HepG2 (cell line): ENCODE results near the gene JKAMP.

ENCODE experiments used
- AFF4 ChIP-seq: sonication (generic); formaldehyde crosslinking; IDR thresholded peaks from 2 replicates; pipeline ENCODE4 v1.4.0; 2020; ENCODE audit warnings: missing genetic modification reagents
- ARNT ChIP-seq: fragments of 450-650 bp; IDR thresholded peaks from 2 replicates; pipeline ENCODE4 v1.6.1; 2017
- E2F1 ChIP-seq: sonication (generic); formaldehyde crosslinking; IDR thresholded peaks from 2 replicates; pipeline ENCODE4 v1.5.0; 2020; ENCODE audit warnings: missing genetic modification reagents
- ETV5 ChIP-seq: IDR thresholded peaks from 2 replicates; pipeline ENCODE4 v1.6.1; 2018; ENCODE audit warnings: missing biosample characterization, missing genetic modification reagents, inconsistent platforms, borderline replicate concordance
- NR1H2 ChIP-seq: sonication (generic); formaldehyde crosslinking; IDR thresholded peaks from 2 replicates; pipeline ENCODE4 v1.8.1; 2022; ENCODE audit warnings: low read depth, missing genetic modification reagents, borderline replicate concordance
- POLR2A ChIP-seq, 2 experiments: IDR thresholded peaks; 2 replicates each; pipeline ENCODE4 v1.6.1; 2011; ENCODE audit warnings: low read depth in 2 of 2, low read length in 2 of 2, mild to moderate bottlenecking in 1 of 2, moderate library complexity in 1 of 2; ENCODE audit not compliant: insufficient read depth in 1 of 2
- POLR2G ChIP-seq: fragments of 200-400 bp; formaldehyde crosslinking; IDR thresholded peaks from 2 replicates; pipeline ENCODE4 v1.6.1; 2018; ENCODE audit warnings: mild to moderate bottlenecking, low read depth, low read length, moderate library complexity
- TF ChIP-seq, protein P1 (sequence below): IDR thresholded peaks from 2 replicates; pipeline ENCODE4 v1.6.1; 2016; ENCODE audit warnings: low read depth, borderline replicate concordance
- TF ChIP-seq, protein P2 (sequence below): sonication (generic); formaldehyde crosslinking; IDR thresholded peaks from 2 replicates; pipeline ENCODE4 v1.4.0; 2020; ENCODE audit warnings: missing genetic modification reagents, borderline replicate concordance
- TF ChIP-seq, protein P3 (sequence below): sonication (generic); formaldehyde crosslinking; IDR thresholded peaks from 2 replicates; pipeline ENCODE4 v1.5.0; 2020; ENCODE audit warnings: mild to moderate bottlenecking, missing genetic modification reagents, moderate library complexity
- TF ChIP-seq, protein P4 (sequence below): sonication (generic); IDR thresholded peaks from 2 replicates; pipeline ENCODE4 v1.6.1; 2016; ENCODE audit warnings: low read depth, borderline replicate concordance
- TF ChIP-seq, protein P5 (sequence below): IDR thresholded peaks from 2 replicates; pipeline ENCODE4 v1.6.1; 2016; ENCODE audit warnings: missing compliant biosample characterization, missing genetic modification reagents, borderline replicate concordance
- TF ChIP-seq, protein P6 (sequence below): sonication (generic); formaldehyde crosslinking; IDR thresholded peaks from 2 replicates; pipeline ENCODE4 v1.4.0; 2020; ENCODE audit warnings: missing genetic modification reagents

- TF ChIP-seq, protein P1, sequence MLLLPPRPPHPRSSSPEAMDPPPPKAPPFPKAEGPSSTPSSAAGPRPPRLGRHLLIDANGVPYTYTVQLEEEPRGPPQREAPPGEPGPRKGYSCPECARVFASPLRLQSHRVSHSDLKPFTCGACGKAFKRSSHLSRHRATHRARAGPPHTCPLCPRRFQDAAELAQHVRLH (CRISPR knock-in tag) = no peak
- TF ChIP-seq ARNT (no peak), NR1H2 (CRISPR knock-in tag) (no peak), ETV5 (CRISPR knock-in tag) (no peak), POLR2A (IDR thresholded peaks at IDR 0.05; ENCODE audit: insufficient read depth in 1 of 2, low read depth in 2 of 2, low read length in 2 of 2) (no peak), E2F1 (CRISPR knock-in tag) (no peak), AFF4 (CRISPR knock-in tag) (no peak), POLR2G (no peak)
- TF ChIP-seq, protein P2, sequence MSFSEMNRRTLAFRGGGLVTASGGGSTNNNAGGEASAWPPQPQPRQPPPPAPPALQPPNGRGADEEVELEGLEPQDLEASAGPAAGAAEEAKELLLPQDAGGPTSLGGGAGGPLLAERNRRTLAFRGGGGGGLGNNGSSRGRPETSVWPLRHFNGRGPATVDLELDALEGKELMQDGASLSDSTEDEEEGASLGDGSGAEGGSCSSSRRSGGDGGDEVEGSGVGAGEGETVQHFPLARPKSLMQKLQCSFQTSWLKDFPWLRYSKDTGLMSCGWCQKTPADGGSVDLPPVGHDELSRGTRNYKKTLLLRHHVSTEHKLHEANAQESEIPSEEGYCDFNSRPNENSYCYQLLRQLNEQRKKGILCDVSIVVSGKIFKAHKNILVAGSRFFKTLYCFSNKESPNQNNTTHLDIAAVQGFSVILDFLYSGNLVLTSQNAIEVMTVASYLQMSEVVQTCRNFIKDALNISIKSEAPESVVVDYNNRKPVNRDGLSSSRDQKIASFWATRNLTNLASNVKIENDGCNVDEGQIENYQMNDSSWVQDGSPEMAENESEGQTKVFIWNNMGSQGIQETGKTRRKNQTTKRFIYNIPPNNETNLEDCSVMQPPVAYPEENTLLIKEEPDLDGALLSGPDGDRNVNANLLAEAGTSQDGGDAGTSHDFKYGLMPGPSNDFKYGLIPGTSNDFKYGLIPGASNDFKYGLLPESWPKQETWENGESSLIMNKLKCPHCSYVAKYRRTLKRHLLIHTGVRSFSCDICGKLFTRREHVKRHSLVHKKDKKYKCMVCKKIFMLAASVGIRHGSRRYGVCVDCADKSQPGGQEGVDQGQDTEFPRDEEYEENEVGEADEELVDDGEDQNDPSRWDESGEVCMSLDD = no peak
- TF ChIP-seq, protein P3, sequence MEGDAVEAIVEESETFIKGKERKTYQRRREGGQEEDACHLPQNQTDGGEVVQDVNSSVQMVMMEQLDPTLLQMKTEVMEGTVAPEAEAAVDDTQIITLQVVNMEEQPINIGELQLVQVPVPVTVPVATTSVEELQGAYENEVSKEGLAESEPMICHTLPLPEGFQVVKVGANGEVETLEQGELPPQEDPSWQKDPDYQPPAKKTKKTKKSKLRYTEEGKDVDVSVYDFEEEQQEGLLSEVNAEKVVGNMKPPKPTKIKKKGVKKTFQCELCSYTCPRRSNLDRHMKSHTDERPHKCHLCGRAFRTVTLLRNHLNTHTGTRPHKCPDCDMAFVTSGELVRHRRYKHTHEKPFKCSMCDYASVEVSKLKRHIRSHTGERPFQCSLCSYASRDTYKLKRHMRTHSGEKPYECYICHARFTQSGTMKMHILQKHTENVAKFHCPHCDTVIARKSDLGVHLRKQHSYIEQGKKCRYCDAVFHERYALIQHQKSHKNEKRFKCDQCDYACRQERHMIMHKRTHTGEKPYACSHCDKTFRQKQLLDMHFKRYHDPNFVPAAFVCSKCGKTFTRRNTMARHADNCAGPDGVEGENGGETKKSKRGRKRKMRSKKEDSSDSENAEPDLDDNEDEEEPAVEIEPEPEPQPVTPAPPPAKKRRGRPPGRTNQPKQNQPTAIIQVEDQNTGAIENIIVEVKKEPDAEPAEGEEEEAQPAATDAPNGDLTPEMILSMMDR (CRISPR knock-in tag) = no peak
- TF ChIP-seq, protein P4, sequence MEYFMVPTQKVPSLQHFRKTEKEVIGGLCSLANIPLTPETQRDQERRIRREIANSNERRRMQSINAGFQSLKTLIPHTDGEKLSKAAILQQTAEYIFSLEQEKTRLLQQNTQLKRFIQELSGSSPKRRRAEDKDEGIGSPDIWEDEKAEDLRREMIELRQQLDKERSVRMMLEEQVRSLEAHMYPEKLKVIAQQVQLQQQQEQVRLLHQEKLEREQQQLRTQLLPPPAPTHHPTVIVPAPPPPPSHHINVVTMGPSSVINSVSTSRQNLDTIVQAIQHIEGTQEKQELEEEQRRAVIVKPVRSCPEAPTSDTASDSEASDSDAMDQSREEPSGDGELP = no peak
- TF ChIP-seq, protein P5, sequence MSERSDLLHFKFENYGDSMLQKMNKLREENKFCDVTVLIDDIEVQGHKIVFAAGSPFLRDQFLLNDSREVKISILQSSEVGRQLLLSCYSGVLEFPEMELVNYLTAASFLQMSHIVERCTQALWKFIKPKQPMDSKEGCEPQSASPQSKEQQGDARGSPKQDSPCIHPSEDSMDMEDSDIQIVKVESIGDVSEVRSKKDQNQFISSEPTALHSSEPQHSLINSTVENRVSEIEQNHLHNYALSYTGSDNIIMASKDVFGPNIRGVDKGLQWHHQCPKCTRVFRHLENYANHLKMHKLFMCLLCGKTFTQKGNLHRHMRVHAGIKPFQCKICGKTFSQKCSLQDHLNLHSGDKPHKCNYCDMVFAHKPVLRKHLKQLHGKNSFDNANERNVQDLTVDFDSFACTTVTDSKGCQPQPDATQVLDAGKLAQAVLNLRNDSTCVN (CRISPR knock-in tag) = no peak
- TF ChIP-seq, protein P6, sequence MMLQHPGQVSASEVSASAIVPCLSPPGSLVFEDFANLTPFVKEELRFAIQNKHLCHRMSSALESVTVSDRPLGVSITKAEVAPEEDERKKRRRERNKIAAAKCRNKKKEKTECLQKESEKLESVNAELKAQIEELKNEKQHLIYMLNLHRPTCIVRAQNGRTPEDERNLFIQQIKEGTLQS (CRISPR knock-in tag) = no peak
Observed at GRCh38 chr14:59439256-59439965, 44.9 kb upstream of the JKAMP start.
